NB4 (cell line): ENCODE data around the gene FANCC.

ENCODE experiments used
- DNase-seq: peaks from one replicate; pipeline ENCODE4 v3.0.0; 2010; ENCODE audit warnings: low read depth
- H3K4me3 ChIP-seq: one replicate; pipeline ENCODE4 v1.5.1; 2011; ENCODE audit warnings: mild to moderate bottlenecking, low read depth, low read length, moderate library complexity
- MYC ChIP-seq: IDR thresholded peaks from 2 replicates; pipeline ENCODE4 v1.6.1; 2011; ENCODE audit warnings: low read depth, low read length
- POLR2A ChIP-seq: IDR thresholded peaks from 2 replicates; pipeline ENCODE4 v1.6.1; 2011; ENCODE audit warnings: mild to moderate bottlenecking; ENCODE audit not compliant: insufficient read length; ENCODE audit errors: extremely low read depth
- TF ChIP-seq, protein P1 (sequence below): IDR thresholded peaks from one replicate; pipeline ENCODE4 v1.5.1; 2012; ENCODE audit warnings: low read depth, low read length
- TF ChIP-seq, protein P2 (sequence below): IDR thresholded peaks from 2 replicates; pipeline ENCODE4 v1.6.1; 2011; ENCODE audit warnings: low read depth, low read length

The FANCC gene

DNA sequence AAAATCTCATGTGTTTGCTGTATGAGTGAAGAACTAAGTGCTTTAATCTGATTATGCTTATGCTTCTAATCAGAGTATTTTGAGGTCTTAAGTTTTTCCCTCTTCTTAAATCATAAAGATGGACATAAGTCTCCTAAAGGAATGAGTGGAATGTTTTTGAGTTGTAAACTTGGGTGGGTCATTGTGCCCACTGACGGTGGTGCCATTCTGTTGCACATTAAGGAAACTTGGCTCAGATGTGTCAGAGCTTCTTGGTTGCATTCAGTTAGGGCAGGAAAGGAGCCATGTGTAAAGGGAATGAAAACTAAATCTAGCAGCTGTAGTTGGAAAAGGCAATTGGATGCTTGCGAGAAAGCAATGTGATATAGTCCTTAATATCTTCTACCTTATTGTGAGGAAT, 256.6 kb downstream of the FANCC start:
- H3K4me3 ChIP-seq = no peak overlapping the region
- DNase-seq = no peak
- TF ChIP-seq, protein P1, sequence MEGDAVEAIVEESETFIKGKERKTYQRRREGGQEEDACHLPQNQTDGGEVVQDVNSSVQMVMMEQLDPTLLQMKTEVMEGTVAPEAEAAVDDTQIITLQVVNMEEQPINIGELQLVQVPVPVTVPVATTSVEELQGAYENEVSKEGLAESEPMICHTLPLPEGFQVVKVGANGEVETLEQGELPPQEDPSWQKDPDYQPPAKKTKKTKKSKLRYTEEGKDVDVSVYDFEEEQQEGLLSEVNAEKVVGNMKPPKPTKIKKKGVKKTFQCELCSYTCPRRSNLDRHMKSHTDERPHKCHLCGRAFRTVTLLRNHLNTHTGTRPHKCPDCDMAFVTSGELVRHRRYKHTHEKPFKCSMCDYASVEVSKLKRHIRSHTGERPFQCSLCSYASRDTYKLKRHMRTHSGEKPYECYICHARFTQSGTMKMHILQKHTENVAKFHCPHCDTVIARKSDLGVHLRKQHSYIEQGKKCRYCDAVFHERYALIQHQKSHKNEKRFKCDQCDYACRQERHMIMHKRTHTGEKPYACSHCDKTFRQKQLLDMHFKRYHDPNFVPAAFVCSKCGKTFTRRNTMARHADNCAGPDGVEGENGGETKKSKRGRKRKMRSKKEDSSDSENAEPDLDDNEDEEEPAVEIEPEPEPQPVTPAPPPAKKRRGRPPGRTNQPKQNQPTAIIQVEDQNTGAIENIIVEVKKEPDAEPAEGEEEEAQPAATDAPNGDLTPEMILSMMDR = no peak
- TF ChIP-seq MYC = no peak

DNA sequence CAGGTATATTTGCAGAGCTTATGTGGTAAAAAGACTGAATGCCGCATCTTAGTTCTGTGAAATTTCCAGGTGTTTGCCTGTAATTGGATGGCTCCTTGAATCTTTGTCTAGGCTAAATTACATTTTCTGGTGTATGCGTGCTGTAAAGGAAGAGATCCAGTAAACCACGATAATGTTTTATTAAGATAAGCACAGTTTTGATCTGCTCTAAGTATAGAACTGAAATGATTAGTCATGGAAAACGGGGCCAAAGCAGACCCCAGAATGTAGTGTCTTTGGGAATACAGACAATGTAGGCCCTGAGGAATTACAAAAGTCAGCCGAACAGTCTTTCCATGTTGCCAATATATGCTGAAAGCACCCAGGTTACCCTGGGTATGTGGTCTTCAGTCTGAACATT, 257.3 kb downstream of the FANCC start:
- no peak for DNase-seq
- no peak overlapping the region for H3K4me3 ChIP-seq
- TF ChIP-seq, protein P1 = no peak
- TF ChIP-seq MYC = no peak
- TF ChIP-seq POLR2A = no peak
- TF ChIP-seq, protein P2, sequence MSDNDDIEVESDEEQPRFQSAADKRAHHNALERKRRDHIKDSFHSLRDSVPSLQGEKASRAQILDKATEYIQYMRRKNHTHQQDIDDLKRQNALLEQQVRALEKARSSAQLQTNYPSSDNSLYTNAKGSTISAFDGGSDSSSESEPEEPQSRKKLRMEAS = no peak

DNA sequence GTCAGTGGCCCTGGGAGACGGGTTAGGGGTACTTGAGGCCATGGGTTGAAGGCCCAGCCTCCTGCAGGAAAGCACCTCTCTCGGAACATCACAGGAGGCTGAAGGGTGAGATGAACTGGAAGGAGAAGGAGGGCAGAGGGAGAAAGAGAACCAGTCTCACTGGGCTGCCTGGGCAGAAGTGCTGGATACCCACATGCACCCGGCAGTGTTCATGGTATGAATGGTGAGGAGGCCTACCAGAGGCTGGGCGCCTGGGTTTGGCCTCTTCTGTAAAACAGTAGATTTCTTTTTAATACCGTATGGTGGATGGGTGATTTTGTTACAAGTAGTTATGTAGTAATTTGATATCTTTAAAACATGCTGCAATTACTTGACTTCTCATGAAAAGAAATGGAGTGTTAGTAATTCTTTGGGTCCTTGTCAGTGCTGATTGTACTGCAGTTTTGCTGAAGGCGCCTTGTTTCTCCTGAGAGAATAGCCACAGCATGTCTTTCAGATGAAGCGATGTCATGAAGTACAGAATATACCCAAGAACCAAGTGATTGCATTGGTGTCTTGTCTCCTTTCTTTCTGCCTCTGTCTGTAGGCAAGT, 258.6 kb downstream of the FANCC start:
- TF ChIP-seq MYC (no peak), POLR2A (no peak)
- TF ChIP-seq, protein P2 = no peak
- TF ChIP-seq, protein P1 = no peak
- no peak for DNase-seq

DNA sequence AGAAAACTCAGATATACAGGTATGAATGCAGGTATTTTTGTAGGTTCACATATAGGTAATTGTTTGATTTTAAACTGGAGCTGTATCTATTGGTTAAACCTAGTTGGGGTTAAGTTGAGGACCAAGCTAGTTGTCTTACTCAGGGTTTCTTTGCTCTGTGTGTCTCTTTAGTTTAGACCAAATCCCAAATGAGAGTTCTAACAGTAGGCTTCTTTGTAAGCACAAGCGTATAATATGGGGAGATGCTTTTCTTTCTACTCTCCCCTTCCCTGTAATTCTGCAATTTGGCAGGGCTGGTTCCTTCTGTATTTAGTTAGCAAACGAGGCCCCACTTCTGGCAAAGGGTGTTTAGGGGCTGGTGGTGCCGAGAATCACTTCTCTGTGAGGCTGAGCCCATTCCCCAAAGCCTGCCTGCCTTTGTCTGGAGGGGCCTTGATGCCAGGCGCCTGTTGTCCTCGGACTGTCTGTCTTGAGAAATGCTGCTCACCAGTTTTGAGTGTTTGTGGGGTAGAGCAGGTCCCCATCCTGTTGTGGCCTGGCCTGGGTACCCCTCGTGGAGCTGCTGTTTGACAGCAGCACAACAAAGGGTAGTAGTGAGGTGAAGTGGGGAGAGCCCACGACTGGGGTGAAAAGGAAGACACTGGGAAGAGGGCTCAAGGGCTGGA, 259.3 kb downstream of the FANCC start:
- no peak for DNase-seq
- H3K4me3 ChIP-seq = no peak overlapping the region
- TF ChIP-seq POLR2A (no peak), MYC (no peak)
- TF ChIP-seq, protein P2 = no peak
- TF ChIP-seq, protein P1 = no peak

More for the DNA sequence above, 258.6 kb downstream of the FANCC start:
- H3K4me3 ChIP-seq = no peak overlapping the region

DNA sequence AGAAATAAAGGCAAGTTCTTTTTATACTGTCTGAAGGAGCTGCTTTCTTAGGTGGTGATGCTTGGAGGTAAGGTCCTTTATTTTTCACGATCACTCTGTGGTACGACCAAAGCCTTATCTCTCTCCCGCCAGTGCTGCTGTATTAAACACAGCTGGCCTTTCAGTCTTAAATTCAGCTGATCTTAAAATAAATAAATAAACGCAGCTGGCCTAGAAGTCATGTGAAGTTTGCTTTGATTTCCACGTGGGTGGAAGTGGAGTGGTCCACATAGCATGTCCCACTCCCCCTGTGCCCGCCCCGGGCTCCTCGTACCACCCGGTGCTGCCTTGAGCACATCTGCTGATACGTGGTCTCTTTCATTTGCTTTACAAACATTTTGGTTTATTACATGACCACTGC, 260.4 kb downstream of the FANCC start:
- no peak for DNase-seq
- H3K4me3 ChIP-seq = no peak overlapping the region
- TF ChIP-seq, protein P1 = no peak
- TF ChIP-seq, protein P2 = no peak
- no peak for TF ChIP-seq MYC
- no peak for TF ChIP-seq POLR2A
